Fibroblast of the aortic adventitia (primary cell): ENCODE measurements around the gene TMEM132D. TPM values are rescaled to one million over a fixed set of nuclear protein-coding genes. Genes with fewer than 3 reads are reported as not detected.

Experiments used
- DNase-seq: peaks from one replicate; pipeline ENCODE4 v3.0.0-alpha.2; 2010; ENCODE audit warnings: low read depth
- H3K4me3 ChIP-seq: 2 replicates; pipeline ENCODE4 v1.5.1; 2011; ENCODE audit warnings: low read depth, mild to moderate bottlenecking, control low read depth, low read length, moderate library complexity
- CTCF ChIP-seq: IDR thresholded peaks from 2 replicates; pipeline ENCODE4 v1.5.1; 2011; ENCODE audit warnings: mild to moderate bottlenecking, low read length, control low read depth, inconsistent platforms; ENCODE audit not compliant: insufficient read depth
- total RNA-seq: library from RNA; depleted of rRNA; stranded (reverse); fragments of >200 nt; gene quantifications from 2 replicates; pipeline ENCODE4 v1.2.3, GENCODE V29; 2012; ENCODE audit warnings: low replicate concordance

Gene TMEM132D
- total RNA-seq, 1 donor = not detected

DNA sequence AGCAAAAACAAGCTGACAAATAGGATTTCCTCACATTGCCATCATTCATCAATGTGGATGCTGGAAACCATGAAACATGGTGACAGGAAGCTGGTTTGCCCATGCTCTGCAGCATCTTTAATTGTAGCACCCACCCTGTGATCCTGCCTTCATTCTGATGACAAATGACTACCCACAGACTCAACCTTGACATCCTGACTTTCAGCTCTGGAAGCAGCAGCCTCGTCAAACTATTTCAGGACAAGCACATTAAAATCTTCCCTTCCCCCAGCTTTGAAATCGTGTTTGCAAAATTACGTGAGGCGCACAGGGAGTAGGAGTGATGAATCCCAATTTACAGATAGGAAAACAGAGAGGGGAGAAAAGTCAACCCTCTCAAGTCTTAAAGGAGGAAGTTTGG is 765.0 kb downstream of the TMEM132D start:
- no peak overlapping the region for H3K4me3 ChIP-seq
- TF ChIP-seq CTCF = no peak
- no peak for DNase-seq

- no peak for DNase-seq
These were observed 767.0 kb downstream of the TMEM132D start for GRCh38 chr12:129136694-129137325.

GRCh38 chr12:129127771-129128170 is 776.1 kb downstream of the TMEM132D start:
- DNase-seq = no peak
- H3K4me3 ChIP-seq = no peak overlapping the region
- TF ChIP-seq CTCF = no peak

More at GRCh38 chr12:129136694-129137325, 767.0 kb downstream of the TMEM132D start:
- H3K4me3 ChIP-seq = no peak overlapping the region
- TF ChIP-seq CTCF = no peak

- no peak for DNase-seq
- no peak for TF ChIP-seq CTCF
- H3K4me3 ChIP-seq = no peak overlapping the region
These were observed 776.6 kb downstream of the TMEM132D start for GRCh38 chr12:129127211-129127610.

DNA sequence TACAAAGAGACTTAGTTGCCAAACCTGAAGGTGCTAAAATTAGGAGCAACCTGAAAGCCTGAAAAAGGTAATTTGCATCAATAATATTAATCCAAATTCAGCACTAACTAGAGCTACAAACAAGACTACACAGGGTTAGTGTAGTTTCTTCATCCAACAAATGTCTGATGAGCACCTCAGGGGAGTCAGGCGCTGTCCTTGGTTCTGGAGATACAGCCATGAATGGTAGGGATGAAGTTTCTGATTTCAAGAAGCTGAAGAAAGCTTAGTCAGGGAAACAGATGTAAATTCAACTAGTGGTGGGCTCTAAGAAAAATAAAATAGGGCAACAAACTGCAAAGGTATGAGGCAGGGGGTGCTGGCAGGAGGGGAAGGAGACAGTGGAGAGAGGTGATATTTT is 784.3 kb downstream of the TMEM132D start:
- no peak overlapping the region for H3K4me3 ChIP-seq
- no peak for TF ChIP-seq CTCF
- DNase-seq = no peak

- no peak overlapping the region for H3K4me3 ChIP-seq
- DNase-seq = no peak
- TF ChIP-seq CTCF = no peak
These were observed 788.3 kb downstream of the TMEM132D start for GRCh38 chr12:129115558-129115957.

DNA sequence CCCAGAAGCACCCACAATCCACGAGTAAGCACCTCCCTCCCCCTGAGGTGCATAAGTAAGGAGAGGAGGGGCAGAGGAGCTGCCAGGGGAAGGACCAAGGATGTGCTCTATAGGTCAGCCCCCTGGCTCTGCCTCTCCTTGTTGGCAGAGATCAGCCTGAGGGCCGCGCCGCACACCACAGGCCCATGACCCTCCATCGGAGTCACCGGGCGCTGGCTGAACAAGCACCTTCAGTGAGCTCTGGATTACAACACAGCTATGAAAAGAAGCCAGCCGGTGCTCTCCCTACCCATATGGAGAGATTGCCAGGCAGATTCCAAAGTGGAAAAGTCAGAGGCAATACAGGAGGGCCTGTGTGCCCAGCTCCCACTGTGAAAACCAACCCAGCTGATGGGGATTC is 793.2 kb downstream of the TMEM132D start:
- no peak for DNase-seq
- no peak for TF ChIP-seq CTCF
- no peak overlapping the region for H3K4me3 ChIP-seq
